Activated CD8-positive, alpha-beta T cell treated with anti-CD3 and anti-CD28 coated beads for 36 hours (primary cell): Measurements from ENCODE around the gene CACNA1F. TPM values are rescaled to one million over a fixed set of nuclear protein-coding genes. Genes with fewer than 3 reads are reported as not detected.

Source experiments
- ATAC-seq: fragments of 200-7000 bp; cut with Tn5 transposase; one replicate; pipeline ENCODE4 v1.10.0; 2021; ENCODE audit warnings: mild to moderate bottlenecking, moderate library complexity
- CTCF ChIA-PET: fragments of 350-600 bp; sonication (Branson Sonifier 250); formaldehyde crosslinking; loops from one replicate; lab custom pipeline; 2021; ENCODE audit warnings: antibody characterized with exemption; lab: Charles Lee
- POLR2A ChIA-PET: fragments of 350-600 bp; sonication (Branson Sonifier 250); formaldehyde crosslinking; loops from one replicate; lab custom pipeline; 2021; ENCODE audit warnings: antibody characterized with exemption; lab: Charles Lee
- DNase-seq: peaks from one replicate; pipeline ENCODE4 v3.0.0-alpha.2; 2020
- H3K27ac Mint-ChIP-seq: one replicate; pipeline ENCODE4 v1.8.0; 2021; ENCODE audit warnings: mild to moderate bottlenecking, mixed read lengths
- H3K27me3 Mint-ChIP-seq: one replicate; pipeline ENCODE4 v1.8.0; 2021; ENCODE audit warnings: mixed read lengths
- H3K36me3 Mint-ChIP-seq: one replicate; pipeline ENCODE4 v1.8.0; 2021; ENCODE audit warnings: low read depth, mixed read lengths
- H3K4me1 Mint-ChIP-seq: one replicate; pipeline ENCODE4 v1.8.0; 2021; ENCODE audit warnings: low read depth, mixed read lengths
- H3K4me3 Mint-ChIP-seq: one replicate; pipeline ENCODE4 v1.8.0; 2021; ENCODE audit warnings: mild to moderate bottlenecking, moderate library complexity, mixed read lengths
- H3K9me3 Mint-ChIP-seq: one replicate; pipeline ENCODE4 v1.8.0; 2021; ENCODE audit warnings: mixed read lengths
- CTCF ChIP-seq: fragments of 200-600 bp; IDR thresholded peaks from one replicate; pipeline ENCODE4 v1.8.0; 2022; ENCODE audit warnings: antibody characterized with exemption, mild to moderate bottlenecking
- intact Hi-C: fragments of 100-400 bp; cut with micrococcal nuclease; formaldehyde crosslinking; loops from one replicate; pipeline ENCODE4 v1.10.0; 2022
- total RNA-seq, 2 experiments: library from RNA; stranded (reverse); gene quantifications; one replicate each; pipeline ENCODE4 v1.2.3, GENCODE V29; 2021

CACNA1F gene
- total RNA-seq, 2 experiments from 2014 or later = 0.90 to 1.1 TPM

- ATAC-seq = no peak
- CTCF ChIA-PET = interaction anchor here (0.6 to 1.2 kb wide), 5 partner anchors 16 to 113 kb away, joined by 3 to 5 read pairs (median 3); no protein-coding TSS in a partner anchor
Measured at GRCh38 chrX:49276207-49276606, 43.1 kb upstream of the CACNA1F start.

GRCh38 chrX:49273181-49273727 lies 40.1 kb upstream of the CACNA1F start:
- Mint-ChIP-seq H3K27ac (peak overlapping the region; percentile 99), H3K4me3 (peak overlapping the region; percentile 74), H3K9me3 (no peaks in the 10 kb centered on the region), H3K4me1 (peaks cover 73% of the 10 kb centered on the region), H3K27me3 (no peaks in the 10 kb centered on the region), H3K36me3 (peaks cover 23% of the 10 kb centered on the region)
- ChIA-PET POLR2A (interaction anchor here (0.6 to 2.2 kb wide), 6 partner anchors 8 to 334 kb away, joined by 3 to 11 read pairs (median 3); partner anchors contain the start of gene FOXP3), CTCF (interaction anchor here (0.9 to 1.5 kb wide), 2 partner anchors 10 to 18 kb away, joined by 4 read pairs; partner anchors contain the start of gene FOXP3)
- peak; percentile 76 for DNase-seq
- no peak for TF ChIP-seq CTCF
- intact Hi-C loops = loop anchor here (5.0 kb wide), 1 partner anchor 81 kb away; no protein-coding TSS in a partner anchor
- ATAC-seq = peak; percentile 5

More at GRCh38 chrX:49276207-49276606, 43.1 kb upstream of the CACNA1F start:
- Mint-ChIP-seq H3K4me3 (no peak overlapping the region), H3K9me3 (no peaks in the 10 kb centered on the region), H3K27me3 (no peaks in the 10 kb centered on the region), H3K36me3 (peaks cover 18% of the 10 kb centered on the region), H3K4me1 (peaks cover 84% of the 10 kb centered on the region), H3K27ac (peak overlapping the region; percentile 99)
- no peak for DNase-seq
- no peak for TF ChIP-seq CTCF
- intact Hi-C loops = no loop called here
- POLR2A ChIA-PET = interaction anchor here (0.7 to 1.2 kb wide), 2 partner anchors 13 to 16 kb away, joined by 3 to 5 read pairs; no protein-coding TSS in a partner anchor

GRCh38 chrX:49272421-49272820 lies 39.3 kb upstream of the CACNA1F start:
- Mint-ChIP-seq H3K4me3 (peak overlapping the region; percentile 74), H3K27ac (peak overlapping the region; percentile 99), H3K4me1 (peaks cover 71% of the 10 kb centered on the region), H3K9me3 (no peaks in the 10 kb centered on the region), H3K36me3 (peaks cover 23% of the 10 kb centered on the region), H3K27me3 (no peaks in the 10 kb centered on the region)
- DNase-seq = peak; percentile 32
- intact Hi-C loops = loop anchor here (5.0 kb wide), 1 partner anchor 80 kb away; no protein-coding TSS in a partner anchor
- ChIA-PET CTCF (interaction anchor here (0.9 to 1.5 kb wide), 2 partner anchors 9 to 19 kb away, joined by 4 read pairs; partner anchors contain the start of gene FOXP3), POLR2A (interaction anchor here (0.8 to 2.2 kb wide), 3 partner anchors 9 to 14 kb away, joined by 3 to 11 read pairs (median 6); partner anchors contain the start of gene FOXP3)
- no peak for ATAC-seq
- no peak for TF ChIP-seq CTCF

- H3K4me1 Mint-ChIP-seq = peaks cover 62% of the 10 kb centered on the region
Measured at GRCh38 chrX:49271341-49271740, 38.2 kb upstream of the CACNA1F start.

More at GRCh38 chrX:49271341-49271740, 38.2 kb upstream of the CACNA1F start:
- Mint-ChIP-seq H3K27ac (peak overlapping the region; percentile 99), H3K4me3 (peak overlapping the region; percentile 74), H3K9me3 (no peaks in the 10 kb centered on the region), H3K27me3 (no peaks in the 10 kb centered on the region), H3K36me3 (peaks cover 23% of the 10 kb centered on the region)
- DNase-seq = peak; percentile 35
- ChIA-PET POLR2A (no interaction called here), CTCF (interaction anchor here (1.5 kb wide), 1 partner anchor 8 kb away, joined by 4 read pairs; the partner anchor contains the start of gene FOXP3)
- intact Hi-C loops = loop anchor here (5.0 kb wide), 1 partner anchor 79 kb away; no protein-coding TSS in a partner anchor
- TF ChIP-seq CTCF = no peak
- no peak for ATAC-seq
